IMR-90 (cell line): ENCODE measurements around the gene SDK1.

Experiments
- BHLHE40 ChIP-seq: fragments of 150-350 bp; IDR thresholded peaks from 2 replicates; pipeline ENCODE4 v1.6.1; 2016; ENCODE audit warnings: mild to moderate bottlenecking, low read depth, low read length
- CHD1 ChIP-seq: IDR thresholded peaks from 2 replicates; pipeline ENCODE4 v1.6.1; 2012; ENCODE audit warnings: low read depth, low read length, improper control_type of control experiment
- CTCF ChIP-seq: conservative IDR thresholded peaks from 2 replicates; pipeline ENCODE4 v1.5.1; 2012; ENCODE audit warnings: mild to moderate bottlenecking, low read depth, low read length, improper control_type of control experiment
- FOS ChIP-seq: fragments of 150-350 bp; IDR thresholded peaks from 2 replicates; pipeline ENCODE4 v1.6.1; 2016; ENCODE audit warnings: low read depth, low read length
- MAFK ChIP-seq: IDR thresholded peaks from 2 replicates; pipeline ENCODE4 v1.6.1; 2012; ENCODE audit warnings: low read depth, low read length, improper control_type of control experiment
- MXI1 ChIP-seq: IDR thresholded peaks from 2 replicates; pipeline ENCODE4 v1.6.1; 2012; ENCODE audit warnings: low read depth, mild to moderate bottlenecking, low read length, moderate library complexity, borderline replicate concordance
- POLR2A ChIP-seq: IDR thresholded peaks from 2 replicates; pipeline ENCODE4 v1.6.1; 2012; ENCODE audit warnings: mild to moderate bottlenecking, low read depth, low read length
- RAD21 ChIP-seq: IDR thresholded peaks from 2 replicates; pipeline ENCODE4 v1.6.1; 2012; ENCODE audit warnings: low read length, improper control_type of control experiment
- RCOR1 ChIP-seq: IDR thresholded peaks from 2 replicates; pipeline ENCODE4 v1.6.1; 2012; ENCODE audit warnings: mild to moderate bottlenecking, low read length, improper control_type of control experiment; ENCODE audit not compliant: insufficient replicate concordance
- RFX5 ChIP-seq: IDR thresholded peaks from 2 replicates; pipeline ENCODE4 v1.8.0; 2012; ENCODE audit warnings: low read depth, mild to moderate bottlenecking, low read length, moderate library complexity
- USF2 ChIP-seq: fragments of 150-350 bp; IDR thresholded peaks from 2 replicates; pipeline ENCODE4 v1.6.1; 2017; ENCODE audit warnings: mild to moderate bottlenecking, antibody characterized with exemption, low read length, low read depth

GRCh38 chr7:4067874-4068273 lies 766.8 kb downstream of the SDK1 start:
- no peak for TF ChIP-seq CTCF
- no peak for TF ChIP-seq POLR2A
- no peak for TF ChIP-seq MXI1
- no peak for TF ChIP-seq USF2
- no peak for TF ChIP-seq BHLHE40
- no peak for TF ChIP-seq RAD21
- TF ChIP-seq RFX5, result no peak
- no peak for TF ChIP-seq CHD1
- TF ChIP-seq RCOR1, result no peak
- no peak for TF ChIP-seq FOS
- no peak for TF ChIP-seq MAFK
